ENCODE results near the gene MAP3K15.
"Not testable (repeated sequence)": the region's sequence is repeated elsewhere in the genome, so short reads cannot be mapped to it uniquely, and the experiment has no call there.

Gene MAP3K15

GRCh38 chrX:19540076-19540475, 24.8 kb upstream of the MAP3K15 start:
- no peak for DNase-seq (ENCODE audit: low read depth in 1 of 2, low spot score in 1 of 2)

- DNase-seq (ENCODE audit: low read depth in 1 of 2, low spot score in 1 of 2) = no peak
Observed at GRCh38 chrX:19539665-19540064, 24.4 kb upstream of the MAP3K15 start.

GRCh38 chrX:19535476-19535875, 20.2 kb upstream of the MAP3K15 start:
- DNase-seq (ENCODE audit: low read depth in 1 of 2, low spot score in 1 of 2) = no peak

GRCh38 chrX:19532709-19533108, 17.4 kb upstream of the MAP3K15 start:
- DNase-seq (ENCODE audit: low read depth in 1 of 2, low spot score in 1 of 2) = no peak

GRCh38 chrX:19517965-19518364, 2.7 kb upstream of the MAP3K15 start:
- no peak for DNase-seq (ENCODE audit: low read depth in 1 of 2, low spot score in 1 of 2)

DNA sequence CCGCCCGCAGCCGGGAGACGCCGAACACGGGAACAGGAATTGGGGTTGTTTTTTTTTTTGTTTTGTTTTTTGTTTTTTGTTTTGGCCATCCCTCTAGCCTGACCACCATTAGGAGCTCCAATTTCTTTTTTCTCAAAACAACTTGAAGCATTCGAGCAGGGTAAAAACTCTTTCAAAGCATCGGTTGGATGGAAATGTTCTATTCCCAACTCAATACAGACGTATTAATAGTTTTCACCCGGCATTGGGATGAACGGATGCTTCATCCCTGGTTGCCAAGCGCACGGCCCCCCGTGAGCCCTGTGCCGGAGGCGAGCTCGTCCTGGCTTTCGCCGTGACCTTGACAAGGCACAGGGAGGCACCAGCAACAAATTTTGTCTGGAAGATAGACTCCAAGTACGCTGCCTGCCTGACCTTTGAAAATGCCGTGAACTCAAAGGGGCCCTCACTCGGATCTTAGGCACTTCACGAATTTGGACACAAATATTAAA, 352 bp upstream of the MAP3K15 start:
- DNase-seq (ENCODE audit: low read depth in 1 of 2, low spot score in 1 of 2) = no peak

- DNase-seq (ENCODE audit: low read depth in 1 of 2, low spot score in 1 of 2) = no peak
Observed at GRCh38 chrX:19513383-19513782, 1.9 kb downstream of the MAP3K15 start.

DNA sequence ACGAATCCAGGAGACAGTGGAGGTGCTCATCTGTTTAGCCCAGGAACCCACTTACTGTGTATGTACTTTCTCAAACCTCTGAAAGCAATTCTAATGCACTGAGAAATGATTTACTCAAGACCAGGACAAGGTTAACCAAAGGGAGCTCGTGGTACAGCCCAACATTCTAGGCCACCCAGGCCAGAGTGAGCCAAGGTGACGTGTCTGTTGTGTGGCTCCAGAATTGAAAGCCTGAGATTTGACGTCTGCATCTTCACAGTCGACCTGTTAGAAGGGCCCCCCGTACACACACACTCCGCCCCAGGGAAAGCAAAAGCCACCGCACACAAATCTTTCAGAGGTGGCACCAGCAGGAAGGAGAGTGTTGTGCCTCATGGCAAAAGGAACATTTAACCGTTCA, 2.3 kb downstream of the MAP3K15 start:
- no peak for DNase-seq (ENCODE audit: low read depth in 1 of 2, low spot score in 1 of 2)

DNA sequence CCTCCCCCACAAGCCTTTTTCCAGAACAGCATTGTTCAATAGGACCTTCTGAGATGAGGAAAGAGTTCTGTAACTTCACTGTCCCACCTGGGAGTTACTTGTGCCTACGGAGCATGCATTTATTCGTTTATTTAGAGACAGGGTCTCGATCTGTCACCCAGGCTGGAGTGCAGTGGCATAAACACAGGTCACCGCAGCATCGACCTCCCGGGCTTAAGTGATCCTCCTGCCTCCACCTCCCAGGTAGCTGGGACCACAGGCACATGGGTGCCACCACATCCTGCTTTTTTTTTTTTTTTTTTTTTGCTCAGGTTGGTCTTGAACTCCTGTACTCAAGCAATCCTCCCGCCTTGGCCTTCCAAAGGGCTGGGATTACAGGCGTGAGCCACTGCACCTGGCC, 2.9 kb downstream of the MAP3K15 start:
- DNase-seq (ENCODE audit: low read depth in 1 of 2, low spot score in 1 of 2) = no peak

GRCh38 chrX:19511796-19512195, 3.5 kb downstream of the MAP3K15 start:
- not testable (repeated sequence) for DNase-seq (ENCODE audit: low read depth in 1 of 2, low spot score in 1 of 2)

DNA sequence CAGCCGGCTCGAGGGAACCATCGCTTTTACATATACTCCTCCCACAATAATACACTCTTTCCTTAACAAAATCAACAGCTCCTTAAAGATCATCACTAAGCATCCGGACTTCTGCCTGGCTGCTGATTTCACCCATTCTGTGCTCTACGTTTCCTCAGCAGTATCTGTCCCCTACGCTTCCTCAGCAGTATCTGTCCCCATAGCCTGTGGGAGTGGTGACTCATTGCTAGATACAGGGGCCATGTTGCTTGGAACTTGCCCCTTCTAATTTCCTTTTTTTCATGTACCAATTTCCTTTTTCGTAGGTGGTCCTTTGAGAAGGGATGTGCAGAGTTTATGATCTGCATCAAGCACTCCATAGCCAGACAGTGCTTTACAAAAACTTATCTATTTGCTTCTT, 18.6 kb downstream of the MAP3K15 start:
- DNase-seq (ENCODE audit: low read depth in 1 of 2, low spot score in 1 of 2) = no peak

DNA sequence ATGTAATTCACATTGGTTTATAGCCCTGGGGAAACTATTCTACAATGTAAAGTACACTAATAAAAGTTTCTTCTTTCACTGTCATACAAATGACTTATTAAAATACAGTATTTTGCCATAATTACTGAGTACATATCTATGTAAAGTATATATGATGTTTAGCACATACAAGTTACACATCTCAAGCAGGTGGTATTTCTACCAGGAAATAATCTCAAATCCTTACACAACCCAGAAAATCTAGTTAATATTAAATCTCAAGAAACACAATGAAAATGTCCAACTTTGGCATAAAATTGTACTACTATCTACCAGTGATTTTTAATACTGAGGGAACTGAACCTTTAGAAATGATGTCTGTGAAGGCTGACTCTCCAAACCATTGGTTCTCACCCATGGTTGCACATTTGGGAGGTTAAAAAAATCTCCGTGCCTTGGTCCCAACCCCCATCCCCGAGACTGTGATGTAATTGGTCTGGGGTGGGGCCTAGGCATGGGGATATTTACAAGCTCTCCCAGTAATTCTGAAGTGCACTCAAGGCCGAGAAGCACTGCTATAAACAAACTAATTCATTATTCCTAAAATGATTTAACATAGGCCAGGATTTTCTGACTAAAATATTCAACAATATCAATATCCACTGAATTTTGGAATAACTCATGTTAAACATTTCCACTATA, 27.6 kb downstream of the MAP3K15 start:
- DNase-seq (ENCODE audit: low read depth in 1 of 2, low spot score in 1 of 2) = no peak

- DNase-seq (ENCODE audit: low read depth in 1 of 2, low spot score in 1 of 2) = no peak
Observed at GRCh38 chrX:19479458-19479857, 35.9 kb downstream of the MAP3K15 start.

DNA sequence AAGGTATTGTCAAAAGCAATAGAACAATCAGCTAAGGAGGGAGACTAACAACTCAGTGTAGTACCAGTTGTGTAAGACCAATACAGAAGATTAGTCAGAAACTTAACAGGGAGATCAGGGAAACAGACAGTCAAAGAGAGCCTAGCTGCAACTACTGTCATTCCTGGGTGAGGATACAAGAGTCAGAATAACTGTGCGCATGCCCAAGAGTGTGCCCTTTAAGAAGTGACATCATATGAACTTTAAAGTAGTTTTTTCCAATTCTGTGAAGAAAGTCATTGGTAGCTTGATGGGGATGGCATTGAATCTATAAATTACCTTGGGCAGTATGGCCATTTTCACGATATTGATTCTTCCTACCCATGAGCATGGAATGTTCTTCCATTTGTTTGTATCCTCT, 46.9 kb downstream of the MAP3K15 start:
- DNase-seq (ENCODE audit: low read depth in 1 of 2, low spot score in 1 of 2) = not testable (repeated sequence)

DNA sequence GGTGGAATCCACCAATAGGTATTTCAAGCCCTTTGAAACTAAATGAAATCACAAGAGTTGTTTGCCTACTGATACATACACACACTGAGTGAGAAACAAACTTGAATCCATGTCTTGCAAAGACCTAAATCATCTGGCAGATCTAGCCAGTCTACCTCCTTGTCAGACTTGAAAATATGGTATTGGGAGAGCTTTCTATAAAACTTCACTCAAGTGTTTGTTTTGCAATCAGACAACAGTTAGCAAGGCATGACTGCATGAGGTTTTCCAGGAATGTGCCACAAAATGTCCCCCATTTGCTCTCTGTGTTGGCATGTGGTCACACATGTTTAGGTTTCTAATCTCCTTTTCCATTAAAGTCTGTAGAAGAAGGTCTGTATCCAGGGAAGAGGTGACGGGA, 52.4 kb downstream of the MAP3K15 start:
- no peak for DNase-seq (ENCODE audit: low read depth in 1 of 2, low spot score in 1 of 2)

DNA sequence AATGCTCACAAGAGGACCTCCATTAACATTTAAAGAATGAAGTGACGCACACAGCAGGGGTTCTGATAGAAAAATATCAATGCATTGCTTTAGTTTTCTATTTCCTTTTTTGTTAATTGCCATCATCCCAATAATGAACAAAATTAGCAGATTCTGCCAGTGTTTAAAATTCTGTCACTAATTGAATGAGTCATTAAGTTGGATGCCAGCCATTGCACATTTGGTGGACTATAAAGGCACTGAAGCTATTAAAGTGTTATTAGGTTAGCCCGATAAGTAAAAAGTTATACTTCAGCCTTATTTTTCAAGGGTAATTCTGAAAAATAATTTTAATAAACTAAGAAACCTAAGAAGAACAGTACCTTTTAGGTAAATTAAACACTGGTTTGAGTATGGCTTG, 53.1 kb downstream of the MAP3K15 start:
- DNase-seq (ENCODE audit: low read depth in 1 of 2, low spot score in 1 of 2) = no peak

GRCh38 chrX:19457662-19458061, 57.6 kb downstream of the MAP3K15 start:
- no peak for DNase-seq (ENCODE audit: low read depth in 1 of 2, low spot score in 1 of 2)

GRCh38 chrX:19448077-19448476, 67.2 kb downstream of the MAP3K15 start:
- DNase-seq (ENCODE audit: low read depth in 1 of 2, low spot score in 1 of 2) = no peak

GRCh38 chrX:19446397-19446796, 68.9 kb downstream of the MAP3K15 start:
- DNase-seq (ENCODE audit: low read depth in 1 of 2, low spot score in 1 of 2) = no peak

DNA sequence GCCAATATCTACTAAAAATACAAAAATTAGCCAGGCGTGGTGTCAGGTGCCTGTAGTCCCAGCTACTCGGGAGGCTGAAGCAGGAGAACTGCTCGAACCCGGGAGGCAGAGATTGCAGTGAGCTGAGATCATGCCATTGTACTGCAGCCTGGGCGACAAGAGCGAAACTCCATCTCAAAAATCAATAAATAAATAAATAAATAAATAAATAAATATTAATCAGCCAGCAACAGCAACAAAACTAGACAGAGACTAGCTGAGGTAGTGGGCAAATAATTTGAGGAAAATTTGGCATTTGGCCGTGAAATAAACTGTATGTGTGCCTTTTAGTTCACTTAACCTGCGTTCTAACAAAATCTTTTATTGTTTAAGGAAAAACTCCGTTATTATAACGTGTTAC, 69.5 kb downstream of the MAP3K15 start:
- DNase-seq (ENCODE audit: low read depth in 1 of 2, low spot score in 1 of 2) = not testable (repeated sequence)

- DNase-seq (ENCODE audit: low read depth in 1 of 2, low spot score in 1 of 2) = no peak
Observed at GRCh38 chrX:19443869-19444526, 71.3 kb downstream of the MAP3K15 start.

GRCh38 chrX:19440713-19441112, 74.6 kb downstream of the MAP3K15 start:
- DNase-seq (ENCODE audit: low read depth in 1 of 2, low spot score in 1 of 2) = no peak

GRCh38 chrX:19422661-19423060, 92.6 kb downstream of the MAP3K15 start:
- DNase-seq (ENCODE audit: low read depth in 1 of 2, low spot score in 1 of 2) = not testable (repeated sequence)

All from activated CD4-positive, alpha-beta T cell treated with anti-CD3 and anti-CD28 coated beads, Interleukin-2, amount 50 U/mL, for 24 hours (primary cell).